Pancreas (tissue), 10 donors: ENCODE measurements around the gene CUX1. TPM values are rescaled to one million over a fixed set of nuclear protein-coding genes. Genes with fewer than 3 reads are reported as not detected.
A peak's percentile ranks its signal among the peaks of the same experiment; 100 is the strongest.

ENCODE experiments used
- ATAC-seq, 4 donors: fragments of 200-7000 bp; cut with Tn5 transposase; one replicate each; pipeline versions ENCODE4 v1.8.0 to v1.9.1; 2020; ENCODE audit warnings: mild to moderate bottlenecking in 4 of 4, moderate library complexity in 4 of 4
- DNase-seq, 6 donors: peaks; one replicate each; pipeline ENCODE4 v3.0.0-alpha.2; 2020
- FAIRE-seq: peaks from 2 replicates; lab custom pipeline; 2012; peaks lifted over from hg19 to GRCh38; lab: Jason Lieb, UNC
- H3K27ac ChIP-seq, 4 donors: fragments of 200-600 bp; sonication (generic); 1 replicate in 3 of 4; 2 replicates in 1 of 4; pipeline versions ENCODE4 v1.5.0 to v1.8.0; 2020
- H3K27me3 ChIP-seq, 4 donors: fragments of 200-600 bp; one replicate each; pipeline ENCODE4 v1.8.0; 2021
- H3K36me3 ChIP-seq, 3 donors: fragments of 200-600 bp; sonication (generic) in 1 of 3; one replicate each; pipeline versions ENCODE4 v1.5.0 to v1.8.0; 2020 to 2021
- H3K4me1 ChIP-seq, 3 donors: fragments of 200-600 bp; one replicate each; pipeline ENCODE4 v1.8.0; 2021
- H3K4me3 ChIP-seq, 4 donors: fragments of 200-600 bp; sonication (generic) in 2 of 4; one replicate each; pipeline versions ENCODE4 v1.5.0 to v1.8.0; 2020 to 2021
- H3K9me3 ChIP-seq, 4 donors: fragments of 200-600 bp; one replicate each; pipeline ENCODE4 v1.8.0; 2021
- CTCF ChIP-seq, 4 donors: fragments of 200-600 bp; sonication (generic) in 3 of 4; IDR thresholded peaks; one replicate each; pipeline versions ENCODE4 v1.5.0 to v1.8.0; 2021; ENCODE audit warnings: antibody characterized with exemption in 4 of 4
- WGBS, 2 donors: extraction: QIAGEN DNeasy Blood & Tissue Kit; methylation state at CpG; one replicate each; pipeline ENCODE4 v1.1.7; 2013; 5-methylcytosine and 5-hydroxymethylcytosine counted together
- intact Hi-C, 3 donors: fragments of 100-400 bp; cut with DNase I; formaldehyde crosslinking; loops; one replicate each; pipeline versions ENCODE4 v1.11.1 to v1.14.2; 2022
- polyA plus RNA-seq, 2 donors: library from polyadenylated mRNA; stranded (reverse); fragments of 200-250 nt; gene quantifications; one replicate each; pipeline ENCODE4 v1.2.3, GENCODE V29; 2013
- total RNA-seq, 6 donors: library from RNA; stranded (reverse); fragmentation: NEBNext Ultra II Directional in 4 of 6; extraction: Animal tissue kit (Norgen Biotek cat#: 25700) in 4 of 6; gene quantifications; one replicate each; pipeline versions ENCODE4 v1.2.1 to v1.2.4, GENCODE V29; 2021 to 2023
- donor health status: healthy with polysubstance abuse.
- donor health status: DM: no; HTN: no; CAD: no; lungs with moderate emphysema.
- donor health status: DM: no; HTN: no; CAD: no.
- donor health status: control.
- donor health status: control.
- donor health status: Bipolar disorder and iron deficiency.
- donor health status: DM: yes; HTN: yes; CAD: no.
- donor health status: DM: no; HTN: no; CAD: no.
- donor health status: DM: no; HTN: no; CAD: no.
- donor health status: DM: yes; HTN: yes; CAD: no.

The CUX1 gene
- total and polyA plus RNA-seq, 8 donors, result 18.9 to 61.2 (median 45.1) TPM

DNA sequence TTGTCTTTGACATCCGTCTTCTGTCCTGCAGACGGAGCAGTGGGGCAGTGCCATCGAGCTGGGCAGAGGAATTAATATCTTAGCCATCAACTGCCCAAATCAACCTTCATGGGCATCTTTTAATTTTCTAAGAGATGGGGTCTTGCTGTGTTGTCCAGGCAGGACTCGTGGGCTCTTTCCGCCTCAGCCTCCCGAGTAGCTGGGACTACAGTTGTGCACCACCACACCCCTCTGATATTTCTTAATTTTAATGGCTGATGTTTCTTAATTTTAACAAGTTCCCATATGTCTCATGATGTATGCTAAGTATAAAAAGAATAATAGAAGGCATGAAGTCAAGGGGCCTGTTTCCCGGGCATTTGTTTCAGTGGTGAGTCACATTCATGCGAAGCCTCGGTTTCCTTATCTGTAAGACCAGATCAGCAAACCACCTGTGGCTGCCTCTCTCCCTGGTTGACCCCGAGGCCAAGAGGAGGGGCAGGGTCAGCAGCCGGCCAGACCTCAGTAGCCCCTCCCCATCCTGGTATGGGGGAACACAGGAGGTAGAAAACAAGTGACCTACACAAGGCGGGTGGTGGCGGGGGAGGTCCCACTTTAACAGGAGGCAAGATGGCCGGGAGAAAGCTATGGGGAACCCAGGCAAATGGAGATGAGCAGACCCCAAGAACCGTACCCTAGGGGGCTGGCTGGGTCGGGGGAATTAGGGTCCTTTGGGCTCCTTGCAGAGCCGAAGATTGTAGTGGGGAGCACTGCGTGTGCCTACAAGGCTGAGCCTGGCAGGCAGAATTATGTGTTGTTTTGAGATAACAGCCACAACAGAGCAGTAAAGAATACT is 85.5 kb downstream of the CUX1 start:
- Histone ChIP-seq H3K27ac (no peak overlapping the region), H3K4me1 (peaks cover 0 to 2% (median 0%) of the 10 kb centered on the region in 3 donors), H3K27me3 (no peaks in the 10 kb centered on the region), H3K9me3 (no peaks in the 10 kb centered on the region), H3K36me3 (no peaks in the 10 kb centered on the region), H3K4me3 (no peak overlapping the region)
- no peak for TF ChIP-seq CTCF (IDR thresholded peaks at IDR 0.05)
- no peak for FAIRE-seq
- intact Hi-C loops, result no loop called here
- no peak for DNase-seq
- 90% methylated on average over 18 of the region's 18 CpGs for WGBS, 2 donors
- no peak for ATAC-seq

GRCh38 chr7:101903515-101903868 is 86.1 kb downstream of the CUX1 start:
- Histone ChIP-seq H3K27me3 (no peaks in the 10 kb centered on the region), H3K9me3 (no peaks in the 10 kb centered on the region), H3K4me1 (peaks cover 0 to 2% (median 0%) of the 10 kb centered on the region in 3 donors), H3K27ac (no peak overlapping the region), H3K36me3 (no peaks in the 10 kb centered on the region), H3K4me3 (no peak overlapping the region)
- no peak for DNase-seq
- intact Hi-C loops, result no loop called here
- no peak for FAIRE-seq
- no peak for ATAC-seq
- TF ChIP-seq CTCF (IDR thresholded peaks at IDR 0.05), result no peak
- WGBS, 2 donors, result 94 to 96% methylated on average over 13 of the region's 13 CpGs

DNA sequence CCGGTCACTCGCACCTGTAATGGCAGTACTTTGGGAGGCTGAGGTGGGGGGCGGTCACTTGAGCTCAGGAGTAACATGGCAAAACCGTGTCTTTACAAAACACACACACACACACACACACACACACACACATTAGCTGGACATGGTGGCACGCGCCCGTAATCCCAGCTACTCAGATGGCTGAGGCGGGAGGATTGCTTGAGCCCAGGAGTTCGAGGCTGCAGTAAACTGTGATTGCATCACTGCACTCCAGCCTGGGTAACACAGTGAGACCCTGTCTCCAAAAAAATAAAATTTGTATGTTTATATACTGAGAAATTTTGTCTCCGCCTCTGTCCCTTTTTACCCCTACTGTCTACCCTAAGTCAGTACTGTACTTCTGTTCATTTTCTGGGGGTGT is 86.6 kb downstream of the CUX1 start:
- no peak overlapping the region for H3K4me3 ChIP-seq
- H3K9me3 ChIP-seq, result no peaks in the 10 kb centered on the region
- TF ChIP-seq CTCF (IDR thresholded peaks at IDR 0.05), result no peak
- 89 to 93% methylated on average over 10 of the region's 10 CpGs for WGBS, 2 donors
- no peaks in the 10 kb centered on the region for H3K36me3 ChIP-seq
- no peaks in the 10 kb centered on the region for H3K27me3 ChIP-seq
- FAIRE-seq (no peak), DNase-seq (no peak), ATAC-seq (no peak)
- H3K4me1 ChIP-seq, result peaks cover 0 to 2% (median 0%) of the 10 kb centered on the region in 3 donors
- H3K27ac ChIP-seq, result no peak overlapping the region
- intact Hi-C loops, result no loop called here

GRCh38 chr7:101905203-101905865 is 87.9 kb downstream of the CUX1 start:
- peaks cover 0 to 2% (median 0%) of the 10 kb centered on the region in 3 donors for H3K4me1 ChIP-seq
- no peaks in the 10 kb centered on the region for H3K9me3 ChIP-seq
- WGBS, 2 donors, result 71 to 74% methylated on average over 17 of the region's 17 CpGs
- intact Hi-C loops, result no loop called here
- peak in 1 of 4 donors; percentile 30 for ATAC-seq
- no peak overlapping the region for H3K4me3 ChIP-seq
- DNase-seq, result no peak
- no peak for TF ChIP-seq CTCF (IDR thresholded peaks at IDR 0.05)
- H3K27ac ChIP-seq, result no peak overlapping the region
- H3K27me3 ChIP-seq, result no peaks in the 10 kb centered on the region
- no peaks in the 10 kb centered on the region for H3K36me3 ChIP-seq
- no peak for FAIRE-seq
